Rectal smooth muscle tissue (tissue), 1 donor: Measurements from ENCODE around the gene GALNT14.

ENCODE experiments used
- H3K27ac ChIP-seq: one replicate; pipeline ENCODE4 v1.7.0; 2013; ENCODE audit warnings: low read depth, low read length, inconsistent platforms
- H3K27me3 ChIP-seq: one replicate; pipeline ENCODE4 v1.7.0; 2013; ENCODE audit warnings: low read length; ENCODE audit not compliant: control insufficient read depth, insufficient read depth
- H3K36me3 ChIP-seq: one replicate; pipeline ENCODE4 v1.7.0; 2013; ENCODE audit warnings: low read length; ENCODE audit not compliant: control insufficient read depth, insufficient read depth
- H3K4me1 ChIP-seq: one replicate; pipeline ENCODE4 v1.7.0; 2013; ENCODE audit warnings: low read length; ENCODE audit not compliant: control insufficient read depth, insufficient read depth
- H3K4me3 ChIP-seq: one replicate; pipeline ENCODE4 v1.7.0; 2013; ENCODE audit warnings: low read length
- H3K9ac ChIP-seq: one replicate; pipeline ENCODE4 v1.7.0; 2013; ENCODE audit warnings: low read length

GALNT14 gene

GRCh38 chr2:30871980-30872789 lies 266.1 kb downstream of the GALNT14 start:
- H3K9ac ChIP-seq, result no peak overlapping the region
- no peak overlapping the region for H3K4me3 ChIP-seq
- H3K27ac ChIP-seq, result no peak overlapping the region
- H3K36me3 ChIP-seq, result no peaks in the 10 kb centered on the region
- no peaks in the 10 kb centered on the region for H3K27me3 ChIP-seq
- H3K4me1 ChIP-seq, result no peaks in the 10 kb centered on the region

DNA sequence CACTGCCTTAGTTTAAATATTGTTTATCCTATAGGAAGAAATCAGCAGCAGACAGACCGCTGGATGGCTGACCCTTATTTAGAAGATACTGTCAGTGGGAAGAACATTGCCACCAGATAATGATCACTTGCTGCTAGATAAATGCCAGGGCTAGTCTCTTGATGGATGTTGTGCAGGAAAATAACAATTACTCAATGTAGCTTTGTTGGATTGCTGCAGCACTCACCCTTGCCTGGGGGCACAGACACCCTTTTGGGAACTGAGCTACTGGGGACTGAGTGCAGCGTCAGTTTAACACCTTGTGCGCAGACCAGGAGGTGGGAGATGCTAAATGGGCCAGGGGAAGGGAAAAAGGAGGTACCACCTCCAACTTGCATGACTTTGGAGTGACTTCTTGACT lies 266.8 kb downstream of the GALNT14 start:
- no peak overlapping the region for H3K9ac ChIP-seq
- no peak overlapping the region for H3K27ac ChIP-seq
- no peak overlapping the region for H3K4me3 ChIP-seq
- no peaks in the 10 kb centered on the region for H3K27me3 ChIP-seq
- no peaks in the 10 kb centered on the region for H3K4me1 ChIP-seq
- no peaks in the 10 kb centered on the region for H3K36me3 ChIP-seq

GRCh38 chr2:30869988-30870387 lies 268.3 kb downstream of the GALNT14 start:
- no peak overlapping the region for H3K4me3 ChIP-seq
- H3K9ac ChIP-seq, result no peak overlapping the region
- H3K4me1 ChIP-seq, result no peaks in the 10 kb centered on the region
- no peaks in the 10 kb centered on the region for H3K27me3 ChIP-seq
- H3K36me3 ChIP-seq, result no peaks in the 10 kb centered on the region
- H3K27ac ChIP-seq, result no peak overlapping the region

DNA sequence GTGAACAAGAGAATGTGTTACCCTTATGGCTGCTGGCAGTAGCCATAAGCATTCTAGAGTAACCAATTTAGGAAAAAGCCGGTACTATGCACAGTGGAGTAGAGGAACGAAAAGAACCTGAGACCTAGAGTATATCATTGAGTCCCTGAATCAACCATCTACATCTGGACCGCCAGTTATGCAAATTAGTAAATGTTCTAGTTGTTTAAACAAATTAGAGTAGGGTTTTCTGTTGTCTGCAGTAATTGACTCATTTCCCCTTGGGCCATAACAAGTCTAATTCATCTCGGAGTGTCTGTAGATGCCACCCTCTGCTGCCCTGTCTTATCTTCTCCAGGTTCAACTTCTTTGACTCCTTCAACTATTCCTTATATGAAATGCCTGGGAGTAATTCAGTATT lies 270.9 kb downstream of the GALNT14 start:
- no peak overlapping the region for H3K4me3 ChIP-seq
- H3K4me1 ChIP-seq, result no peaks in the 10 kb centered on the region
- H3K36me3 ChIP-seq, result no peaks in the 10 kb centered on the region
- no peaks in the 10 kb centered on the region for H3K27me3 ChIP-seq
- H3K9ac ChIP-seq, result no peak overlapping the region
- H3K27ac ChIP-seq, result no peak overlapping the region

DNA sequence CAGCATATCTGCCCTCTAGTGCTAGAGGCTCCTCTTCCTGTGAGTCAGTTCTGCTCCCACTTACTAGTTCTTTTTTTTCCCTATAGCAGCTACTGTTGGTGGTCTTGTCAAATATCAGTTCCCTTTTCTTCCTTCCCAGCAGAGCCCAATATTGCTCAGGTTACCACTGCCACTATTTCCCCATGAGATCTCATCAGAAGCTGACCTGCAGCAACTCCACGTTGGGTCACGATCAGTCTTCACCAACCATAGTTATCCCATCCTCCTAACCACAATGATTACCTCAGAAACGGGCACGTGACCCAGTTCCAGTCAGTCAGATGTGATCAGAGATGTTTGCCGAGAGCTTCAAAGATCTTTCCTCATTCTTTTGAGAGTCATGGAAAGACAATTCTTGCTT lies 271.3 kb downstream of the GALNT14 start:
- no peak overlapping the region for H3K9ac ChIP-seq
- no peak overlapping the region for H3K4me3 ChIP-seq
- no peaks in the 10 kb centered on the region for H3K27me3 ChIP-seq
- H3K4me1 ChIP-seq, result no peaks in the 10 kb centered on the region
- H3K27ac ChIP-seq, result no peak overlapping the region
- no peaks in the 10 kb centered on the region for H3K36me3 ChIP-seq

GRCh38 chr2:30865892-30866681 lies 272.2 kb downstream of the GALNT14 start:
- Histone ChIP-seq H3K27ac (no peak overlapping the region), H3K4me1 (no peaks in the 10 kb centered on the region), H3K9ac (no peak overlapping the region), H3K36me3 (no peaks in the 10 kb centered on the region), H3K4me3 (no peak overlapping the region), H3K27me3 (no peaks in the 10 kb centered on the region)

GRCh38 chr2:30865243-30865642 lies 273.0 kb downstream of the GALNT14 start:
- no peaks in the 10 kb centered on the region for H3K27me3 ChIP-seq
- no peak overlapping the region for H3K9ac ChIP-seq
- no peak overlapping the region for H3K4me3 ChIP-seq
- no peaks in the 10 kb centered on the region for H3K36me3 ChIP-seq
- H3K4me1 ChIP-seq, result no peaks in the 10 kb centered on the region
- no peak overlapping the region for H3K27ac ChIP-seq

GRCh38 chr2:30862054-30862651 lies 276.1 kb downstream of the GALNT14 start:
- no peaks in the 10 kb centered on the region for H3K36me3 ChIP-seq
- no peaks in the 10 kb centered on the region for H3K27me3 ChIP-seq

DNA sequence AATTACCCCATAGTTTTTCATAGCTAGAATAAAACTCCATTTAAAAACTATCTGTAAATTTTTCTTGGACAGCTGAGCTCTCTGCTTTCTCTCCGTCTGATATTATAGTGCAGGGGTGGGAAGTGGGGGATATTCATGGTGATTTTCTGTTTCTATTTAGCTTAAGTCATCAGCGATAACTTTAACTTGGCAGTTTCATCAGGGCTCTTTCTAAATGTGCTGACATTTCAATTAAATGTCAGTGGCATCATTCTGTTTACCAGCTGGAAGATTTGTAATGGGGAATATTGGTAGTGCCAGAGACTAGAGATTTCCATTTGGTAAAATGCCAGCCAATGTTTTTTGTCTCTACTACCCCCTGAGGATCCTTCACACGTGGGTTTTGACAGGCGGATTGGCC lies 277.5 kb downstream of the GALNT14 start:
- no peaks in the 10 kb centered on the region for H3K27me3 ChIP-seq
- H3K27ac ChIP-seq, result no peak overlapping the region

More at GRCh38 chr2:30862054-30862651, 276.1 kb downstream of the GALNT14 start:
- Histone ChIP-seq H3K27ac (no peak overlapping the region), H3K4me1 (no peaks in the 10 kb centered on the region), H3K4me3 (no peak overlapping the region), H3K9ac (no peak overlapping the region)

More for the DNA sequence above, 277.5 kb downstream of the GALNT14 start:
- H3K4me3 ChIP-seq, result no peak overlapping the region
- H3K4me1 ChIP-seq, result no peaks in the 10 kb centered on the region
- H3K36me3 ChIP-seq, result no peaks in the 10 kb centered on the region
- no peak overlapping the region for H3K9ac ChIP-seq
